Activated CD4-positive, alpha-beta T cell treated with anti-CD3 and anti-CD28 coated beads for 24 hours (primary cell): ENCODE results near the gene SAV1.
"Not testable (repeated sequence)": the region's sequence is repeated elsewhere in the genome, so short reads cannot be mapped to it uniquely, and the experiment has no call there.

Experiments used
- DNase-seq, 2 donors: peaks; one replicate each; pipeline ENCODE4 v3.0.0-alpha.2; 2020; ENCODE audit warnings: low read depth in 2 of 2

SAV1 gene

GRCh38 chr14:50667996-50668825 is at the start of gene SAV1:
TSS of gene SAV1 (minus strand) at chr14:50668306. CDS start at chr14:50667967, 339 bp downstream.
- peak; percentile 35 to 42 for DNase-seq

- DNase-seq: no peak
Observed at GRCh38 chr14:50717811-50718210, 49.7 kb upstream of the SAV1 start.

- no peak for DNase-seq
Observed at GRCh38 chr14:50714450-50715073, 46.5 kb upstream of the SAV1 start.

- DNase-seq: no peak
Observed at GRCh38 chr14:50711043-50711442, 42.9 kb upstream of the SAV1 start.

GRCh38 chr14:50705026-50705593 is 37.0 kb upstream of the SAV1 start:
- DNase-seq: no peak

GRCh38 chr14:50704454-50705010 is 36.4 kb upstream of the SAV1 start:
- DNase-seq: no peak

GRCh38 chr14:50697659-50698290 is 29.7 kb upstream of the SAV1 start:
- no peak for DNase-seq

- not testable (repeated sequence) for DNase-seq
Observed at GRCh38 chr14:50694260-50694659, 26.2 kb upstream of the SAV1 start.

GRCh38 chr14:50688875-50689274 is 20.8 kb upstream of the SAV1 start:
- DNase-seq: no peak

- no peak for DNase-seq
Observed at GRCh38 chr14:50679674-50680073, 11.6 kb upstream of the SAV1 start.

- no peak for DNase-seq
Observed at GRCh38 chr14:50678163-50678562, 10.1 kb upstream of the SAV1 start.

GRCh38 chr14:50677527-50678063 is 9.5 kb upstream of the SAV1 start:
- no peak for DNase-seq

- DNase-seq: no peak
Observed at GRCh38 chr14:50676814-50677516, 8.9 kb upstream of the SAV1 start.

- DNase-seq: no peak
Observed at GRCh38 chr14:50675597-50675996, 7.5 kb upstream of the SAV1 start.

GRCh38 chr14:50670866-50671256 is 2.8 kb upstream of the SAV1 start:
- no peak for DNase-seq

GRCh38 chr14:50670196-50670865 is 2.2 kb upstream of the SAV1 start:
- DNase-seq: no peak

GRCh38 chr14:50669441-50669986 is 1.4 kb upstream of the SAV1 start:
- no peak for DNase-seq

GRCh38 chr14:50668826-50669143 is 679 bp upstream of the SAV1 start:
- no peak for DNase-seq

- peak in 1 of 2 donors; percentile 0 for DNase-seq
Observed at GRCh38 chr14:50667684-50667995, 466 bp downstream of the SAV1 start.

- peak in 1 of 2 donors; percentile 8 for DNase-seq
Observed at GRCh38 chr14:50666772-50667683, 1.1 kb downstream of the SAV1 start.
